Heart left ventricle (tissue), 13 donors: Measurements from ENCODE around the gene CD226.

ENCODE experiments used
- POLR2A ChIP-seq, 2 donors: fragments of 450-650 bp; IDR thresholded peaks; one replicate each; pipeline ENCODE4 v1.6.1; 2017; ENCODE audit warnings: antibody characterized with exemption in 2 of 2, mild to moderate bottlenecking in 2 of 2, moderate library complexity in 2 of 2
- TF ChIP-seq, protein P1 (sequence below), 12 donors: fragments of 200-600 bp; sonication (generic) in 4 of 12; IDR thresholded peaks; one replicate each; pipeline versions ENCODE4 v1.5.0 to v1.8.0; 2018 to 2022; ENCODE audit warnings: antibody characterized with exemption in 12 of 12, mild to moderate bottlenecking in 5 of 12
- donor health status: ischemic (EF 13 %, LVEDD 7.1; RV severe dilation, severe dysfunction).
- donor health status: DM: no; HTN: yes; CAD: no.
- donor health status: DM: no; HTN: no; CAD: no.
- donor health status: ischemic (EF 25% LVEDD 6.9; RV normal size, moderate dysfunction).
- donor health status: ischemic (EF 25% LVEDD 5.7; RV mildly dilated, moderate dysfunction).
- donor health status: ischemic (EF 35%, LVEDD 5.7; RV mildly dilated, moderate dysfunction).
- donor health status: nonischemic (EF 11% LVEDD 7.7; RV severe dilation, severe dysfunction).
- donor health status: DM: yes; HTN: yes; CAD: no.
- donor health status: PGD.
- donor health status: ischemic (EF 29% LVEDD 5.4; RV normal size, mild dysfunction).
- donor health status: nonischemic (EF 23%, LVEDD 6.1; RV moderate dilation, normal function).

DNA sequence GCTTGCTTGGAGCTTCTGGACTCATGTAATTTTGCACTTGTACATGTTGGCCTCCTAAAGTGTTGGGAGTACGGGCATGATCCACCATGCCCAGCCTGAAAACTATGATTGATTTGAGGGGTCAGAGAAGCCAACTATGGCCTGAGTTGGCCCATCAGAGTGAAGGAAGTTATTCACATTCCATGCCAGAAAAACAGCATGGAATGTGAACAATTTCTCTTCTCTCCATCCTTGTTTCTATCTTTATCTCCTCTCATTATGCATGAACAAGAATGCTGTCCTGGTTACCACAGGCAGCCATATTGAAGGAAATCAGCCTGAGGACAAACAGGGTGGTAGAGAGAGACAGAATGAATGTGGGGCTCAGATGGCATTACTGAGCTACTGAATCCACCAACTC is 3.5 kb upstream of the CD226 start:
- TF ChIP-seq, protein P1, sequence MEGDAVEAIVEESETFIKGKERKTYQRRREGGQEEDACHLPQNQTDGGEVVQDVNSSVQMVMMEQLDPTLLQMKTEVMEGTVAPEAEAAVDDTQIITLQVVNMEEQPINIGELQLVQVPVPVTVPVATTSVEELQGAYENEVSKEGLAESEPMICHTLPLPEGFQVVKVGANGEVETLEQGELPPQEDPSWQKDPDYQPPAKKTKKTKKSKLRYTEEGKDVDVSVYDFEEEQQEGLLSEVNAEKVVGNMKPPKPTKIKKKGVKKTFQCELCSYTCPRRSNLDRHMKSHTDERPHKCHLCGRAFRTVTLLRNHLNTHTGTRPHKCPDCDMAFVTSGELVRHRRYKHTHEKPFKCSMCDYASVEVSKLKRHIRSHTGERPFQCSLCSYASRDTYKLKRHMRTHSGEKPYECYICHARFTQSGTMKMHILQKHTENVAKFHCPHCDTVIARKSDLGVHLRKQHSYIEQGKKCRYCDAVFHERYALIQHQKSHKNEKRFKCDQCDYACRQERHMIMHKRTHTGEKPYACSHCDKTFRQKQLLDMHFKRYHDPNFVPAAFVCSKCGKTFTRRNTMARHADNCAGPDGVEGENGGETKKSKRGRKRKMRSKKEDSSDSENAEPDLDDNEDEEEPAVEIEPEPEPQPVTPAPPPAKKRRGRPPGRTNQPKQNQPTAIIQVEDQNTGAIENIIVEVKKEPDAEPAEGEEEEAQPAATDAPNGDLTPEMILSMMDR (IDR thresholded peaks at IDR 0.05), result no peak
- TF ChIP-seq POLR2A (IDR thresholded peaks at IDR 0.05), result no peak
